Peyer's patch (tissue), 4 donors: ENCODE data around the gene GOLGA5.

Experiments used
- POLR2A ChIP-seq, 2 donors: fragments of 450-650 bp; IDR thresholded peaks; one replicate each; pipeline ENCODE4 v1.5.1; 2017; ENCODE audit warnings: antibody characterized with exemption in 2 of 2, mild to moderate bottlenecking in 2 of 2, moderate library complexity in 2 of 2
- TF ChIP-seq, protein P1 (sequence below), 6 experiments: fragments of 450-650 bp in 4 of 6; fragments of 200-600 bp in 2 of 6; sonication (generic) in 1 of 6; IDR thresholded peaks; one replicate each; pipeline ENCODE4 v1.5.1; 2017 to 2019; ENCODE audit warnings: antibody characterized with exemption in 6 of 6, mild to moderate bottlenecking in 3 of 6, moderate library complexity in 1 of 6

DNA sequence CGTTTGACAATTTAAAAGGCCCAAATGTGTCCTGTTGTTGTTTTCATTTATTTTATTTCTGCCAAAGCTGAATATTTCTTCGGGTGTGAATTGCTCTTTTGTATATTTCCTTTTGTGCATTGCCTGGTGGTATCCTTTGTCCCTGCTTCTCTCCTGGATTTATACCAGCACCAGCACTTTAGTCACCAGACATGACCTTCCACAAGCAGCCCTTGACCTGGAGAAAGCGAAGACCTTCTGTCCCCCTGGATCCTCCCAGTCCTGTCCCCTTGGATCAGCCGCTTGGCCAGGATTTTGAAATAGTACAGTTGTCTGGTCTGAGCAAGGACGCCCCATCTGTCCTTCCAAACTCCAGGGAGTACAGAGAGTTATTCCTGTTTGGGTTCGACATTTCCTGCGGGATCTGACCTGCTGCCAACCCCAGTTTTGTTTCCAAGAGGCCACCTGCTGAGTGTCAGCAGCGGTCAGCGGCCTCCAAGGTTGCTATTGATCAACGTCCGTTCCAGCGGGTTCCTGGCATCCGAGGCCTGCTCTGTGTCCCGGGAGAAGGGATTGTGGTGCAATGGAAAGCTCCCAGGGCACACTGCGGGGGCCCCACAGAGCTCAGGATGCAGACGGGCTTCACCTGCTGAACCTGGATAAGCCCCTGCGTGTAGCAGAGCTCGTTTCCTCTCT lies 83.8 kb downstream of the GOLGA5 start:
- TF ChIP-seq, protein P1, sequence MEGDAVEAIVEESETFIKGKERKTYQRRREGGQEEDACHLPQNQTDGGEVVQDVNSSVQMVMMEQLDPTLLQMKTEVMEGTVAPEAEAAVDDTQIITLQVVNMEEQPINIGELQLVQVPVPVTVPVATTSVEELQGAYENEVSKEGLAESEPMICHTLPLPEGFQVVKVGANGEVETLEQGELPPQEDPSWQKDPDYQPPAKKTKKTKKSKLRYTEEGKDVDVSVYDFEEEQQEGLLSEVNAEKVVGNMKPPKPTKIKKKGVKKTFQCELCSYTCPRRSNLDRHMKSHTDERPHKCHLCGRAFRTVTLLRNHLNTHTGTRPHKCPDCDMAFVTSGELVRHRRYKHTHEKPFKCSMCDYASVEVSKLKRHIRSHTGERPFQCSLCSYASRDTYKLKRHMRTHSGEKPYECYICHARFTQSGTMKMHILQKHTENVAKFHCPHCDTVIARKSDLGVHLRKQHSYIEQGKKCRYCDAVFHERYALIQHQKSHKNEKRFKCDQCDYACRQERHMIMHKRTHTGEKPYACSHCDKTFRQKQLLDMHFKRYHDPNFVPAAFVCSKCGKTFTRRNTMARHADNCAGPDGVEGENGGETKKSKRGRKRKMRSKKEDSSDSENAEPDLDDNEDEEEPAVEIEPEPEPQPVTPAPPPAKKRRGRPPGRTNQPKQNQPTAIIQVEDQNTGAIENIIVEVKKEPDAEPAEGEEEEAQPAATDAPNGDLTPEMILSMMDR (IDR thresholded peaks at IDR 0.05) = no peak
- no peak for TF ChIP-seq POLR2A (IDR thresholded peaks at IDR 0.05)
